ENCODE results near the gene ECE2.

The ECE2 gene

DNA sequence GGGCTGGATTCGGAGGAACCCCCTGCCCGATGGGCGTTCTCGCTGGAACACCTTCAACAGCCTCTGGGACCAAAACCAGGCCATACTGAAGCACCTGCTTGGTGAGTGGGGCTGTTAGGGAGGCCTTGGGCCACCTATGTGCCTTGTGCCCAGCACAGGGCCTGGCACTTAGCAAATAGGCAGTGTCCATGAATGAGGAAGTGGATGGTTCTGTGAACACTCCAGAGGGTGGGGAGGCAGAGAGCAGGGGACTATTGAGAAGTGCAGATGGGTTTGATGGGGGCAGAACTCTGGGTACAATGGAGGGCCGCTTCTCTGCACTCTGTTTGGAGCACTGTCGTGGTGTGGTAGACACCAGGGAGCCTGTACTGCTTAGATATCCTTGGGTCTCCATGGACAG is 1.5 kb downstream of the ECE2 start:
- DNase-seq, result no peak

DNA sequence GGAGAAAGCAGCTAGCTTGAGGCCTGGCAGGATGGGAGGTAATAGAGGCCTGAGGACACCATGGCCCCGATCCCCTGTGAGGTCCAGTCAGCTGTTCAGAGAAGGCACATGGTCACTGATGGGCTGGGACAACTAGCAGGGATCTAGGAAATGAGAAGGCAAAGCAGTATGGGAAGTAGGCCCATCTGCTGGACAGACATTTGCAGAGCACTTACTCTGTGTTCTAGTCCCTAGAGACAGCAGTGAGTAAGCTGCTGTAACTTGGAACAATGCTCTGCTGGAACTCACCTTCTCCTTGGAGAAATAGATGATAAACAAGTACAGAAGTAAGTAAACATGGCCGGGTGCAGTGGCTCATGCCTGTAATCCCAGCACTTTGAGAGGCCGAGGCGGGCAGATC is 7.1 kb downstream of the ECE2 start:
- no peak for DNase-seq

DNA sequence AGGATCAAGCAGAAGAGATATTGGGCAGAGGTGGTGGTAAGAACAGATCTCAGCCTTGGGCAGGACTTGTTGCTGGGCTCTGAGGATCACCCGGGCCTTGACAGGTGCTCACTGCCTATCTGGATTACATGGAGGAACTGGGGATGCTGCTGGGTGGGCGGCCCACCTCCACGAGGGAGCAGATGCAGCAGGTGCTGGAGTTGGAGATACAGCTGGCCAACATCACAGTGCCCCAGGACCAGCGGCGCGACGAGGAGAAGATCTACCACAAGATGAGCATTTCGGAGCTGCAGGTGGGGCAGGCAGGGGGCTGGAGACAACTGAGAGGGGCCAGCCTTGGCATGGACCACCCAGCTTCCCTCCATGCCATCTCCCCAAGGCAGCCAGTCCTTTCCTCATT is 7.9 kb downstream of the ECE2 start:
- DNase-seq, result no peak

DNA sequence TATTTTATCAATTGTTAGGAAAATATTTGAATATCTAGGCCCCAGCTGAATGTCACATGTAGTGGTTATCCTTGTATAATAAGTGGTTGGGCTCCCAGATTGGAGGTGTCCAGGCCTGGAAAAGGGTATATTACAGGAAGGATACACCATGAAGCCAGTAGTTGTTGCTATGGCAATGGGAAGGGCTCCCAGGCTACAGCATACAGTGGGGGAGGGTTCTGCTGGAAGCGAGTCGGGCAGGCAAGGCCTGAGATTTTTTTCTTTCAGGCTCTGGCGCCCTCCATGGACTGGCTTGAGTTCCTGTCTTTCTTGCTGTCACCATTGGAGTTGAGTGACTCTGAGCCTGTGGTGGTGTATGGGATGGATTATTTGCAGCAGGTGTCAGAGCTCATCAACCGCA is 8.9 kb downstream of the ECE2 start:
- DNase-seq, result peak; percentile 9

DNA sequence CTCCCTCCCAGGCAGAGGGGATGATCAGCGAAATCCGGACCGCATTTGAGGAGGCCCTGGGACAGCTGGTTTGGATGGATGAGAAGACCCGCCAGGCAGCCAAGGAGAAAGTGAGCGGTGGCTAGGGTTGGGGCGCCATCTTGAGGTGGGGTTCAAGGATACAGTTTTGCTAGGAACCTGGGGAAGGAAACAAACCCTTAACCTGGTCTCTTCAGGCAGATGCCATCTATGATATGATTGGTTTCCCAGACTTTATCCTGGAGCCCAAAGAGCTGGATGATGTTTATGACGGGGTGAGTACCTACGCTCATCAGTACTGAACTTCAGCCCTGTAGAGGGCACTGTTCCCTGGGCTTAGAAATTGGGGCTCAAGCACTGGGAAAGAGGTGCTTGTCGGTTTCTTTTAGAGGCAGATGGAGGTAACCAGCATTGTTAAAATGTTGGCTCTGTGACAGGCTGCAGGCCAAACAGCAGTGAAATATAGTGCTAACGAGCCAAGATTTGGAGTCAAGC is 13.7 kb downstream of the ECE2 start:
- DNase-seq, result peak; percentile 42

DNA sequence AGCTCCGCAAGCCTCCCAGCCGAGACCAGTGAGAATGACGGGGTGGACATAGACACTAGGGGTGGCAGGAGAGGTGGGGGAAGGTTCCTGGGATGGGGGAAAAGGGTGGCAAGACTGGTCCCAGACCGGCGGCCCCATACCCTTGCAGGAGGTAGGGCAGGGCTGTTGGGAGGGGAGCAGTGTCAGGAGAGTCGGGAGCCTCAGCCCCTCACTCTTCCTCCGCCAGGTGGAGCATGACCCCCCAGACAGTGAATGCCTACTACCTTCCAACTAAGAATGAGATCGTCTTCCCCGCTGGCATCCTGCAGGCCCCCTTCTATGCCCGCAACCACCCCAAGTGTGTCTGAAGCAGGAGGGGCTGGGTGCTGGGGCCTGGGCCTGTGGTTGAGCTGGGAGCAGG is 14.5 kb downstream of the ECE2 start:
- DNase-seq, result no peak

DNA sequence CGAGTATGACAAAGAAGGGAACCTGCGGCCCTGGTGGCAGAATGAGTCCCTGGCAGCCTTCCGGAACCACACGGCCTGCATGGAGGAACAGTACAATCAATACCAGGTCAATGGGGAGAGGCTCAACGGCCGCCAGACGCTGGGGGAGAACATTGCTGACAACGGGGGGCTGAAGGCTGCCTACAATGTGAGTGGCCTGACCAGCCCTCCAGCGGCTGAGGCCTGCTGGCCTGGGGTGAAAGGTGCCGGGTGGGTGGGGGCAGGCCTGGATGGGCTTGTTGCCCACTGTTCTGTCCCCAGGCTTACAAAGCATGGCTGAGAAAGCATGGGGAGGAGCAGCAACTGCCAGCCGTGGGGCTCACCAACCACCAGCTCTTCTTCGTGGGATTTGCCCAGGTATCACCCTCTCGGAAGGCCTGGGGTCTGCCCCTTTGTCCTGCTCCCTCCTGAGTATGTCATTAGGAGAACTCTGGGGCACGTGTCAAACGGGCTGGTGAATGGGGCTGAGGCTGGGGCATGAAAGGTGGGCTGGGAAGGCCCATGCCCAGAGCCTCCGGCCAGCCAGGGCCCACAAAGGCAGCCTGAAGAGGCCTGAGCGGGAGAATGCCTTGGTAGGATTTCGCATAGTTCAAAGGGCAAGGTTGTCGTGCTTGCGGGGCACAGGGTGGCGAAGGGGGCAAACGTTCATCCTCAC is 15.4 kb downstream of the ECE2 start:
- DNase-seq, result no peak

DNA sequence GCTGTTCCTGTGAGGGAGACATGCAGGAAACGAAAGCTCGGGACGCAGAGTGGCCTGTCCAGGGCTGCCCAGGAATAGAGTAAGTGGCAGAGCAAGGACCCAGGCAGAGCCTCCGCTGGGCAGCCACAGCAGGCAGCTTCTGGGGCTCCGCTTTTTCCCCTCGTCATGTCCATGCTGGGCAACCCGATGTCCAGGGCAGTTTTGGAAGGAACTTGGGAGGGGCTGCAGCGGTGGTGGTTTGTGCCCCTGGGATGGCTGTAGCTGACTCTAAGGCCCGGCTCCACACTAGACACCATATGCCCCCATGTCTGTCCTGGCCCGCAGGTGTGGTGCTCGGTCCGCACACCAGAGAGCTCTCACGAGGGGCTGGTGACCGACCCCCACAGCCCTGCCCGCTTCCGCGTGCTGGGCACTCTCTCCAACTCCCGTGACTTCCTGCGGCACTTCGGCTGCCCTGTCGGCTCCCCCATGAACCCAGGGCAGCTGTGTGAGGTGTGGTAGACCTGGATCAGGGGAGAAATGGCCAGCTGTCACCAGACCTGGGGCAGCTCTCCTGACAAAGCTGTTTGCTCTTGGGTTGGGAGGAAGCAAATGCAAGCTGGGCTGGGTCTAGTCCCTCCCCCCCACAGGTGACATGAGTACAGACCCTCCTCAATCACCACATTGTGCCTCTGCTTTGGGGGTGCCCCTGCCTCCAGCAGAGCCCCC is 16.1 kb downstream of the ECE2 start:
- DNase-seq, result no peak

DNA sequence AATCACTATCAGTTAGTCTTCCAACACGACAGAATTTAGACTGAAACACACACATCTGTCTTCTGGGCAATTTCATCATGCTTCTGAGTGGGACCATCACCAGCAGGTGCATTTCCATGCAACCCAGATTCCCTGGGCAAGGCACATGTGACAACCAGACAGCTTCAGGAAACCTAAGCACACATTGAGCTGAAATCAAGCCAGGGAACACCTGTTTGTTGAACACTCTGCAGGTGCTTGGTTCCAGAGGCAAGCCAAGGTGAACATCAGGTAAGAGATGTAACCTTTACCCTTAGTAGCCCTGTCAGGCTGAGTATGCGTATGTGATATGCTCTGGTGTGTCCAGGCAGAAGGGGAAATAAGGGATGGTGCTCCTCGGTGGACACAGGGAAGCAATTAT is 19.9 kb downstream of the ECE2 start:
- no peak for DNase-seq

DNA sequence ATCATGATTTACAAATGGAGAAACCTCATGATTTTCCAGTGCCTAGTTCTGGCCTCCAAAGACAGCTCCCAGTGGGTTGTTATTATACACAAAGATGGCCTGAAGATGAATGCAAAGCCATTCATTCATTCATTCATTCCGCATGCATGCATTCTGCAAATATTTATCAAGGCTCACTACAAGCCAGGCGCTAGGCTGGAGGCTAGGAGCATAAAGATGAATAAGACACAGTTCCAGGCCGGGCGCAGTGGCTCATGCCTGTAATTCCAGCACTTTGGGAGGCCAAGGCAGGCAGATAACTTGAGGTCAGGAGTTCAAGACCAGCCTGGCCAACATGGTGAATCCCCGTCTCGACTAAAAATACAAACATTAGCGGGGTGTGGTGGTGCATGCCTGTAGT is 20.8 kb downstream of the ECE2 start:
- DNase-seq, result no peak

DNA sequence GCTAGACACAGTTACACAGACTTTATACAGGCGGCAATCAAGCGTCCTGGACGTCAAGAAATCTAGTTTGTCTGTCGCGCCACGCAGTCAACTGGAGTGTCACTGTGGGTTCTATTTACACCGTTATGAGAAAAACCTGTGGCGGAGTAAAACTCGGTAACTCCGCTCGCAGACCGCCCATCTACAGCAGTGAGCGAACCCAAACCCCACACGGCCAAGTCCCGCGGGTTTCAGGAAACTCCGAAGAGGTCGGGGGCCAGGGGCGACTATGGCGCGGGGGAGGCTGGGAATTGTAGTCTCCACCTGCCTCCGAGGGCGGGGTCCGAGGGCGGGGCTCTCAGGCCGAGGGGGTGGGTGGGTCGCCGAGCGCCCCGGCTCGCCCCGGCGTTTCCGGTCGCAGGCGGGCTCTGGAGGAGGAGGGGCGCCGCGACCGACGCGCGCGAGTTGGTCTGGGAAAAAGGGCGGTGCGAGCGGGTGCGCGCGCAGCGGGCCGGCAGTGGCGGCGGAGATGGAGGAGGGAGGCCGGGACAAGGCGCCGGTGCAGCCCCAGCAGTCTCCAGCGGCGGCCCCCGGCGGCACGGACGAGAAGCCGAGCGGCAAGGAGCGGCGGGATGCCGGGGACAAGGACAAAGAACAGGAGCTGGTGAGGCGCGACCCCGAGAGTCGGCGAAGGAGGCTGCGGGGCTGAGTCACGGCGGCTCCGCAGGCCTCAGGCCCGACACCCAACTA is 23.1 kb downstream of the ECE2 start, which contains the start of gene PSMD2:
TSS of gene PSMD2 (plus strand) at position 483 of the 729 bp plus-strand sequence. CDS start at position 509, 26 bp downstream.
- DNase-seq, result peak; percentile 99

DNA sequence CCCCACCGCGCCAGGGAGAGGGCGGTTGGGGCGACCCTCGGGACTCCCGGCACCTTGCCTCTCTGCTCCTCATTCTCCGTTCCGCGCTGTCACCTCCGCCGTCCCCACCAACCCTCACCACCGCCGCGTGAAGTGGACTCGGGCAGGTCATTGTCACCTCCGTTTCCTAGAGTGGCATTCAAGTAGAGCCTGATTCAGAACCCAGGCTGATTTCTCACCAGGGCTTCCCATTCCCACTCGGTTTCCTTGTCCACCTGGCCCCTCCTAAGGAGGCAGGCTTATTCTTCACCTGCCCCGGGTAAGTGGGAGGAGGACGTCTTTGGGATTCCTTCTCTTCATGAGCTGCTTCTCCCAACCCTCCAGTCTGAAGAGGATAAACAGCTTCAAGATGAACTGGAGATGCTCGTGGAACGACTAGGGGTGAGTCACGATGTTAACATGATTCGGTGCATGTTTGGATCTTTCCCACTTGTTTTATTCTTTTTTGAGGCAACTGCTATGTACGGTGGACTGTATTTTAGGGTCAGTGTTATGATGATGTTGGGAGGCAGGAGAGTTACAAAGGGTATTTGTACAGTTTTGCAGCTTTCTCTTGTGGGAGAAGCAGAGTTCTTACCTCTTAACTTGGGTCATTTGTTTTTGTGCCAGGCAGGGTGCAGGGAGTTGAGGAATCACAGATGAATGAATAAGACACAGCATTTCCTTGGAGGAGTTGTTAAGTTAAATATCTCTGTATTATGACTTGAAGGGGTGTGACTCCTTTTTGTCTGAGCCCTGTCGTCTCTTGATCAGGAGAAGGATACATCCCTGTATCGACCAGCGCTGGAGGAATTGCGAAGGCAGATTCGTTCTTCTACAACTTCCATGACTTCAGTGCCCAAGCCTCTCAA is 23.9 kb downstream of the ECE2 start:
- DNase-seq, result no peak

DNA sequence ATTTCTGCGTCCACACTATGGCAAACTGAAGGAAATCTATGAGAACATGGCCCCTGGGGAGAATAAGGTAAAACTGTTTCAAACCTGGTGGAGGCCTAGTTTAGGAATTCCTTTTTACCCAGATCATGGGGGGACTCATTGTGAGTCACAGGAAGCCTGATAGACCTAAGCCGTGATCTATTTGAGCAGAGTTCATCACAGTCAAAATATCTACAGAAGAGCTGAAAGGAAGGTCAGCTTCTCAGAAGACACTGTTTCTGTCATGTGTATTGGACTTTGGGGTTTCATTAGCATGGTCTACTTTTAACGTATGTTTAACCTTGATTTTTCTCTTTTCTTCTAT is 24.5 kb downstream of the ECE2 start:
- no peak for DNase-seq

DNA sequence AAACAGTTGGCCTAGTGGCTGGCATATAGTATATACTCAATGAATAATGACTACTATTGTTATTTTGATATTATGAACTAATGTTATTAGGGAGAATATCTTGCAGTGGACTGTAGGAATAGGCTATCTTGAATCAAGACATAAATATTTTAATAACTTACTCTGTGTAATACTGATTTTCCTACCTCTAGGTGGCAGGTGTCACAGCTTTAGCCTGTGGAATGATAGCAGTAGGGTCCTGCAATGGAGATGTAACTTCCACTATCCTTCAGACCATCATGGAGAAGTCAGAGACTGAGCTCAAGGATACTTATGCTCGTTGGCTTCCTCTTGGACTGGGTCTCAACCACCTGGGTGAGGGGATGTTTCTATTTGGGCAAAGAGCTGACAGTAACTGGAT is 29.8 kb downstream of the ECE2 start:
- DNase-seq, result no peak

DNA sequence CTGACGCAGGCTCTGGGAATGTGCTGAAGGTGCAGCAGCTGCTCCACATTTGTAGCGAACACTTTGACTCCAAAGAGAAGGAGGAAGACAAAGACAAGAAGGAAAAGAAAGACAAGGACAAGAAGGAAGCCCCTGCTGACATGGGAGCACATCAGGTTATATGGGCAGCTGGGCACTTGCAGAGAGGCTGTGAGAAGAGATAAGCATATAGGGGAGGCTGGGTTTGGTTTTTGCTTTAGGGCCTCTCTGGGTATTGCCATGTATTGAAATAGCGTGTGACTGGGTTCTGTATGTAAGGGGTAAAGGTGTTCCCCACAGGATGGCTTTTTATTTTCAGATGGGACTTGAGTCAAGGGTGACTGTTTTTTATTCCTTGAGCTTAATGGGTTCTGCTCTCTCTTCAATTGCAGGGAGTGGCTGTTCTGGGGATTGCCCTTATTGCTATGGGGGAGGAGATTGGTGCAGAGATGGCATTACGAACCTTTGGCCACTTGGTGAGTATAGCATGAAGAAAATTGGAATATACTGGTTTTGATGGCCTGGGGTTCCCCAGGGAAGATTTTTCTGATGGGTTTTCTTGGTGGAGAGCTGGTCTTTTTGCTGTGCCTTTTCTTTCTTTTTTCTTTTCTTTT is 30.6 kb downstream of the ECE2 start:
- no peak for DNase-seq

DNA sequence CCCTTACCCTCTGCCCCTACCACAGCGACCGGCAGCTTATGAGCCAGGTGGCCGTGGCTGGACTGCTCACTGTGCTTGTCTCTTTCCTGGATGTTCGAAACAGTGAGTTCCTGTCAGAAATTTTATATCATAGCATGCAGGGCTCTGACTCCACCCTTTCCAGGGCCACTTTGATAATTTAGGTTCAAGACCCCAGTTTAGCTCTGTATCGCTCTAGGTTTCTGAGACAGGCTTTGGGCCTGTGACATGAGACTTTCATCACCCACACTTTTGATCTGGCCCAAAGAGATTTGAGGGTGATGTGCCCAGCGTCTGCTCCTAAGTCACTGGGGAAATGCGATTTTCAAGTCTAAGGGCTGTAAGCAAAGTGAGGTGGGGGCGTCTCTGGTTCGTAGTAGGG is 32.1 kb downstream of the ECE2 start:
- DNase-seq, result no peak

DNA sequence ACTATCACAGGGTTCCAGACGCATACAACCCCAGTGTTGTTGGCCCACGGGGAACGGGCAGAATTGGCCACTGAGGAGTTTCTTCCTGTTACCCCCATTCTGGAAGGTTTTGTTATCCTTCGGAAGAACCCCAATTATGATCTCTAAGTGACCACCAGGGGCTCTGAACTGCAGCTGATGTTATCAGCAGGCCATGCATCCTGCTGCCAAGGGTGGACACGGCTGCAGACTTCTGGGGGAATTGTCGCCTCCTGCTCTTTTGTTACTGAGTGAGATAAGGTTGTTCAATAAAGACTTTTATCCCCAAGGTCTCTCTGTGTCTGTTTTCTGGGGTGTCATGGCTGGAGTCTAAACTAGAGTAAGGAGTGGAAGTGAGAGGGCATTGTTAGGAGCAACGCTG is 32.9 kb downstream of the ECE2 start:
- DNase-seq, result no peak

DNA sequence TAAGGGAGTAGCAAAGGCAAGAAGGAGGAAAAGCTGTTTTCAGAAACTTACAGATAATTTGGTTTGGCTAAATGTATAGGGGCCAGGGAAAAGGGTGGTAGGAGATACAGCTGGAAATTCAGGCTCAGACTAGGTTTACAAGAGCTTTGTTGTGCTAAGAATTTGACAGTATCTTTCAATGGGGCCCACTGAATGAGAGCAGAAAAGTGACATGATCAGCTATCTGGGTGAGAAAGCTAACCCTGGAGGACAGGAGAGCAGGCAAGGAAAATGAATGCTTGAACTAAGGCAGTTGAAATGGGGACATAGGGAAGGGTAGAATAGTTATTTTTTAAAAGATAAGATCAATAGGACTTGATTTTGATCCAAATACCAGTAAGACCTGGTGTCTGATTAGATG is 35.8 kb downstream of the ECE2 start:
- no peak for DNase-seq

DNA sequence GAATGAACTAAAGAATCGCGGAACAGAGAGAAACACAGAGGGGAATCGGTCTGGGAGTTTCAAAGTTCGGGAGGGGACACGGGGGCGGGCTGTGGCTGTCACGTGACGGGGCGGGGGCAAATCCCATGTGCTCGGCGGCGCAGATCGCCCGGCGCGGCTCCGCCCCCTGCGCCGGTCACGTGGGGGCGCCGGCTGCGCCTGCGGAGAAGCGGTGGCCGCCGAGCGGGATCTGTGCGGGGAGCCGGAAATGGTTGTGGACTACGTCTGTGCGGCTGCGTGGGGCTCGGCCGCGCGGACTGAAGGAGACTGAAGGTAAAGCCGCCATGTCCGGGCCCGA is 38.5 kb downstream of the ECE2 start, which contains the start of gene EIF4G1:
TSS of gene EIF4G1 (plus strand) at position 244 of the 337 bp plus-strand sequence. CDS start 1,191 bp downstream, outside the sequence.
- peak; percentile 93 for DNase-seq

DNA sequence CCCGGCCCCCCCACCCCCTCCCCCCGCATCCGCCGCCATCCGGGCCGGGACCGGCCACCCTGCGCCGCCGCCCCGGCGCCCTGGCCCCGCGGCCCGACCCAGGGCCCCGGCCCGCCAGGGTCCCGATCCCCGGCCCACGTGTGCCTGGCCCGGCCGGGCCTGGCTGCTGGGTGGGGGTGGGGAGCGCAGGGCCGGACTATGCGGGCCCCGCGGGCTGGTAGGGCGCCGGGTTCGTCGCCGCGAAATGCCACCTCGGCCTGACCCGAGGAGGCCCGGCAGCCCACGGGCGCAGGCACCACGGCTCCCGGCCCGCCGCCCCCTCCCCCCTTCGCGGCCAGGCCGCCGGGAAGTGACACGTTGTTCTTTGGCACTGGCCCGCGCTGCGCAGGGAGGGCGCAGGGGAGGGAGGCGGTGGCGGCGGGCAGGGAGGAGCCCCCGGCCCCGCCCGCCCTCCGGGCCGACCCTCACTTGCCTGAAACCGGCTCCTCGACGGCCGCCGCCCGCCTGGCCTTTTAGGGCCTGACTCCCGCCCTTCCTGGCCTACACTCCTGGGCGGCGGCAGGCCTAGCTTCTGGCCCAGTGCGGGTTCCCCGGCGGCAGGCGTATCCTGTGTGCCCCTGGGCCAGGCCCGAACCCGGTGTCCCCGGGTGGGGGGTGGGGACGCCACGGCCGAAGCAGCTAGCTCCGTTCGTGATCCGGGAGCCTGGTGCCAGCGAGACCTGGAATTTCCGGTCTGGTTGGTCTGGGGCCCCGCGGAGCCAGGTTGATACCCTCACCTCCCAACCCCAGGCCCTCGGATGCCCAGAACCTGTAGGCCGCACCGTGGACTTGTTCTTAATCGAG is 39.1 kb downstream of the ECE2 start:
- DNase-seq, result peak; percentile 64

DNA sequence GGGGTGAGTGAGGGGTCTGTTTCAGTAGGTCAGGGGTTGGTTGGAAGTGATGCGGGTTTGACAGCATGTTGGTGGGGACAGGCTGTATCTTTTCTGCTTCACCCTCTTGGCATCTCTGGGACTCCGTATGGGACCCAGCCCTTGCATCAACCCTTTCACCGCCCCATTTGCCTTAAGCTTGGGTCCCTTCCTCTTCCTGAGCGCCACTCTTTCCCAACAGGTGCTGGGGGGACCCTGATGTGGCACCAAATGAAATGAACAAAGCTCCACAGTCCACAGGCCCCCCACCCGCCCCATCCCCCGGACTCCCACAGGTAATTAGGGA is 39.7 kb downstream of the ECE2 start:
- no peak for DNase-seq
